Liver (tissue), 9 donors: ENCODE measurements around the gene TRPV4. TPM values are rescaled to one million over a fixed set of nuclear protein-coding genes. Genes with fewer than 3 reads are reported as not detected.

ENCODE experiments used
- DNase-seq: peaks from one replicate; pipeline ENCODE4 v3.0.0-alpha.2; 2017; ENCODE audit warnings: low spot score
- H3K27ac ChIP-seq, 2 donors: one replicate each; pipeline ENCODE4 v1.7.0; 2013; ENCODE audit warnings: inconsistent platforms in 2 of 2, low read length in 2 of 2, control low read depth in 1 of 2, low read depth in 1 of 2, mild to moderate bottlenecking in 1 of 2
- H3K27me3 ChIP-seq, 4 donors: one replicate each; pipeline versions ENCODE4 v1.6.1 to v1.7.0; 2013; ENCODE audit warnings: low read length in 3 of 4, inconsistent platforms in 1 of 4, mild to moderate bottlenecking in 1 of 4, moderate library complexity in 1 of 4; ENCODE audit not compliant: control insufficient read depth in 4 of 4, insufficient read depth in 4 of 4
- H3K36me3 ChIP-seq, 4 donors: one replicate each; pipeline versions ENCODE4 v1.6.1 to v1.7.0; 2013; ENCODE audit warnings: low read length in 3 of 4, mild to moderate bottlenecking in 3 of 4, low read depth in 1 of 4, moderate library complexity in 1 of 4; ENCODE audit not compliant: control insufficient read depth in 4 of 4, insufficient read depth in 3 of 4
- H3K4me1 ChIP-seq, 4 donors: one replicate each; pipeline versions ENCODE4 v1.6.1 to v1.7.0; 2013; ENCODE audit warnings: low read length in 3 of 4, mild to moderate bottlenecking in 3 of 4, moderate library complexity in 1 of 4; ENCODE audit not compliant: control insufficient read depth in 4 of 4, insufficient read depth in 4 of 4
- H3K4me3 ChIP-seq, 3 donors: one replicate each; pipeline versions ENCODE4 v1.6.1 to v1.7.0; 2013; ENCODE audit warnings: low read length in 3 of 3, control low read depth in 1 of 3, low read depth in 1 of 3, mild to moderate bottlenecking in 1 of 3
- H3K9ac ChIP-seq, 2 donors: one replicate each; pipeline ENCODE4 v1.7.0; 2013; ENCODE audit warnings: low read length in 2 of 2, mild to moderate bottlenecking in 2 of 2, moderate library complexity in 2 of 2, control low read depth in 1 of 2, low read depth in 1 of 2
- H3K9me3 ChIP-seq, 4 donors: one replicate each; pipeline versions ENCODE4 v1.6.1 to v1.7.0; 2013; ENCODE audit warnings: low read length in 3 of 4; ENCODE audit not compliant: control insufficient read depth in 4 of 4
- EGR1 ChIP-seq, 2 donors: IDR thresholded peaks; 2 replicates each; pipeline ENCODE4 v1.6.1; 2016 to 2018; ENCODE audit warnings: antibody characterized with exemption in 2 of 2, low read depth in 2 of 2
- FOXA2 ChIP-seq: IDR thresholded peaks from 2 replicates; pipeline ENCODE4 v1.6.1; 2016; ENCODE audit warnings: antibody characterized with exemption
- GABPA ChIP-seq, 2 donors: IDR thresholded peaks in 1 of 2; conservative IDR thresholded peaks in 1 of 2; 2 replicates each; pipeline ENCODE4 v1.6.1; 2016; ENCODE audit warnings: antibody characterized with exemption in 2 of 2, mild to moderate bottlenecking in 1 of 2, moderate library complexity in 1 of 2
- HNF4G ChIP-seq: IDR thresholded peaks from 2 replicates; pipeline ENCODE4 v1.6.1; 2016; ENCODE audit warnings: antibody characterized with exemption
- JUND ChIP-seq, 2 donors: IDR thresholded peaks; 2 replicates each; pipeline ENCODE4 v1.6.1; 2016; ENCODE audit warnings: antibody characterized with exemption in 2 of 2
- NR2F2 ChIP-seq: IDR thresholded peaks from 2 replicates; pipeline ENCODE4 v1.6.1; 2016; ENCODE audit warnings: antibody characterized with exemption
- RAD21 ChIP-seq, 2 donors: IDR thresholded peaks; 2 replicates each; pipeline ENCODE4 v1.6.1; 2016; ENCODE audit warnings: antibody characterized with exemption in 2 of 2, mild to moderate bottlenecking in 2 of 2
- REST ChIP-seq: IDR thresholded peaks from 2 replicates; pipeline ENCODE4 v1.6.1; 2016; ENCODE audit warnings: antibody characterized with exemption, mild to moderate bottlenecking
- RXRA ChIP-seq, 2 donors: IDR thresholded peaks; 2 replicates each; pipeline ENCODE4 v1.6.1; 2017 to 2018; ENCODE audit warnings: antibody characterized with exemption in 2 of 2, mild to moderate bottlenecking in 1 of 2
- SP1 ChIP-seq: IDR thresholded peaks from 2 replicates; pipeline ENCODE4 v1.6.1; 2018; ENCODE audit warnings: antibody characterized with exemption, mild to moderate bottlenecking
- YY1 ChIP-seq: IDR thresholded peaks from 2 replicates; pipeline ENCODE4 v1.6.1; 2016; ENCODE audit warnings: antibody characterized with exemption, mild to moderate bottlenecking
- ZBTB33 ChIP-seq: IDR thresholded peaks from 2 replicates; pipeline ENCODE4 v1.6.1; 2016; ENCODE audit warnings: antibody characterized with exemption
- WGBS: extraction: QIAGEN DNeasy Blood & Tissue Kit; methylation state at CpG from one replicate; pipeline ENCODE4 v1.1.7; 2013; 5-methylcytosine and 5-hydroxymethylcytosine counted together
- polyA plus RNA-seq, 2 donors: library from polyadenylated mRNA; stranded (reverse) in 1 of 2; unstranded in 1 of 2; fragments of 200-250 nt in 1 of 2; fragments of >200 nt in 1 of 2; fragmentation: Nextera tagmentation in 1 of 2; extraction: Ambion mirVana in 1 of 2; gene quantifications; one replicate each; pipeline versions ENCODE4 v1.2.1 to v1.2.3, GENCODE V29; 2013 to 2015
- total RNA-seq, 2 donors: library from RNA; depleted of rRNA; stranded (reverse); fragments of >200 nt; gene quantifications; one replicate each; pipeline ENCODE4 v1.2.3, GENCODE V29; 2014
- TF ChIP-seq, protein P1 (sequence below): fragments of 150-350 bp; IDR thresholded peaks from 2 replicates; pipeline ENCODE4 v1.5.1; 2017; ENCODE audit warnings: improper control_type of control experiment, low read depth, low read length; ENCODE audit not compliant: missing input control
- donor health status: healthy.
- donor health status: healthy.
- donor health status: healthy.
- donor health status: healthy.
- donor health status: healthy.

Gene TRPV4
- total and polyA plus RNA-seq, 4 donors: 1.3 to 9.6 (median 3.9) TPM

DNA sequence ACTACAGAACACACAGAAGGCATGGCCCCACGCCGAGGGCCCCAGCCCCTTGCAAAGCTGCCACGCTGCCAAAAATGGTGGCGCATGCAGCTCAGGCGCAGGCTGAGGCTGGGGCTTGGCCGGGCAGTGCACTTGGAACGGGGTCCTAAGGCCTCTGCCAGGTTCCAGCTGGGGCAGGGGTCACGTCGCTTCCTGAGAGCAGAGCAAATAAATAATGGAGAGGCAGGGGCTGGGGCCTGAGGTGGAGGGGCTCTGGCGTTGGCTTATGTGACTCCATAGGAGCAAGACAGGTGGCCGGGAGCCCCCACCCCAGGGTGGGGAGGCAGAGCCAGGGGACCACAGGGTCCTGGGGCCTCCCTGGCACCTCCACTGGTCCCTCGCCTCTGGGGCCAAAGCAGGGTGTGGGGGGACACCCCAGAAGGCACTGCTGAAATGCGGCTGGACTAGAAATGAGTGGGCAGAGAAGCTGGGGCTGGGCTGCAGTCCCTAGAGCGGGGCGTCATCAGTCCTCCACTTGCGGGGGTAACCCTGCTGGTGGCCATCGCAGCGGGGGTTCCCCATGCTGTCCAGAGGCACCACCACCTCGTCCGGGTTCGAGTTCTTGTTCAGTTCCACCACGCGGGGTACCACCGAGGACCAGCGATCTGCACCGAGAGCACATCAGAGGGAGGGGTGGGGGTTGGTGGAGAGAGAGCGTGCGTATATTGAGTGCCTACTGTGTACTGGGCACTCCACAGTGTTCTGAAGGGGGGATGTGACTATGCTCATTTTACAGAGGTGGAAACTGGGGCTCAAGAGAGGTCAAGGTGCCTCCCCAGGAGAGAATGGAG lies 49.8 kb downstream of the TRPV4 start:
- H3K36me3 ChIP-seq: peaks cover 0 to 35% (median 8%) of the 10 kb centered on the region in 4 donors
- H3K4me1 ChIP-seq: no peaks in the 10 kb centered on the region
- H3K27me3 ChIP-seq: no peaks in the 10 kb centered on the region
- no peak for TF ChIP-seq YY1
- no peak for TF ChIP-seq JUND (IDR thresholded peaks at IDR 0.05)
- no peak for TF ChIP-seq FOXA2
- no peak for TF ChIP-seq REST
- no peak for TF ChIP-seq ZBTB33
- no peak for TF ChIP-seq EGR1 (IDR thresholded peaks at IDR 0.05; ENCODE audit: low read depth in 2 of 2)
- TF ChIP-seq, protein P1, sequence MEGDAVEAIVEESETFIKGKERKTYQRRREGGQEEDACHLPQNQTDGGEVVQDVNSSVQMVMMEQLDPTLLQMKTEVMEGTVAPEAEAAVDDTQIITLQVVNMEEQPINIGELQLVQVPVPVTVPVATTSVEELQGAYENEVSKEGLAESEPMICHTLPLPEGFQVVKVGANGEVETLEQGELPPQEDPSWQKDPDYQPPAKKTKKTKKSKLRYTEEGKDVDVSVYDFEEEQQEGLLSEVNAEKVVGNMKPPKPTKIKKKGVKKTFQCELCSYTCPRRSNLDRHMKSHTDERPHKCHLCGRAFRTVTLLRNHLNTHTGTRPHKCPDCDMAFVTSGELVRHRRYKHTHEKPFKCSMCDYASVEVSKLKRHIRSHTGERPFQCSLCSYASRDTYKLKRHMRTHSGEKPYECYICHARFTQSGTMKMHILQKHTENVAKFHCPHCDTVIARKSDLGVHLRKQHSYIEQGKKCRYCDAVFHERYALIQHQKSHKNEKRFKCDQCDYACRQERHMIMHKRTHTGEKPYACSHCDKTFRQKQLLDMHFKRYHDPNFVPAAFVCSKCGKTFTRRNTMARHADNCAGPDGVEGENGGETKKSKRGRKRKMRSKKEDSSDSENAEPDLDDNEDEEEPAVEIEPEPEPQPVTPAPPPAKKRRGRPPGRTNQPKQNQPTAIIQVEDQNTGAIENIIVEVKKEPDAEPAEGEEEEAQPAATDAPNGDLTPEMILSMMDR: no peak
- TF ChIP-seq SP1: no peak
- no peak for TF ChIP-seq HNF4G
- TF ChIP-seq RAD21 (IDR thresholded peaks at IDR 0.05): no peak
- TF ChIP-seq GABPA (IDR thresholded peaks at IDR 0.05 in 1 of 2, conservative IDR thresholded peaks at IDR 0.05 in 1 of 2): no peak
- no peak for TF ChIP-seq RXRA (IDR thresholded peaks at IDR 0.05)
- no peak for TF ChIP-seq NR2F2
- no peak overlapping the region for H3K27ac ChIP-seq
- no peaks in the 10 kb centered on the region for H3K9me3 ChIP-seq
- no peak overlapping the region for H3K9ac ChIP-seq
- 88% methylated on average over 28 of the region's 28 CpGs for WGBS
- H3K4me3 ChIP-seq: no peak overlapping the region
- no peak for DNase-seq

DNA sequence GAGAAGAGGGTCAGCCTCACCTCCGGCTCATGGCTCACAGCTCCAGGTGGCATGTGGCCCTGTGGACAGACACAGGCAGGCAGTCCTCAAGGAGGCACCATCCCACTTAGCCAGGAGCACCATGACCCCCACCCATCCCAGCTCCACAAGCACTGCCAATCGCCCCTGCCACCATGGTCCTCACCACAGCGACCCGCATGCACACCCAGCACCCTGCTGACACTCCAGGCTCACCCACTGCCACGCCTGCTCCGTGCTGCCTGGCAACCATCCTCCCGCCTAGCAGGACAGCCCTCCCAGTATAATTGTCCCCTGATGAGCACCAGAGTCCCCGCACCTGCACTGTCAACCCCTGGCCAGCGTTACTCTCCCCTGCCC lies 50.9 kb downstream of the TRPV4 start:
- Histone ChIP-seq H3K36me3 (peaks cover 0 to 26% (median 4%) of the 10 kb centered on the region in 4 donors), H3K9ac (no peak overlapping the region), H3K9me3 (no peaks in the 10 kb centered on the region), H3K4me1 (no peaks in the 10 kb centered on the region), H3K27me3 (no peaks in the 10 kb centered on the region), H3K27ac (no peak overlapping the region), H3K4me3 (no peak overlapping the region)
- TF ChIP-seq GABPA (IDR thresholded peaks at IDR 0.05 in 1 of 2, conservative IDR thresholded peaks at IDR 0.05 in 1 of 2) (no peak), SP1 (no peak), RAD21 (IDR thresholded peaks at IDR 0.05) (no peak), NR2F2 (no peak), REST (no peak), EGR1 (IDR thresholded peaks at IDR 0.05; ENCODE audit: low read depth in 2 of 2) (no peak)
- DNase-seq: no peak
- WGBS: 83% methylated on average over 9 of the region's 9 CpGs
